ENCODE results near the gene PRXL2C.

DNA sequence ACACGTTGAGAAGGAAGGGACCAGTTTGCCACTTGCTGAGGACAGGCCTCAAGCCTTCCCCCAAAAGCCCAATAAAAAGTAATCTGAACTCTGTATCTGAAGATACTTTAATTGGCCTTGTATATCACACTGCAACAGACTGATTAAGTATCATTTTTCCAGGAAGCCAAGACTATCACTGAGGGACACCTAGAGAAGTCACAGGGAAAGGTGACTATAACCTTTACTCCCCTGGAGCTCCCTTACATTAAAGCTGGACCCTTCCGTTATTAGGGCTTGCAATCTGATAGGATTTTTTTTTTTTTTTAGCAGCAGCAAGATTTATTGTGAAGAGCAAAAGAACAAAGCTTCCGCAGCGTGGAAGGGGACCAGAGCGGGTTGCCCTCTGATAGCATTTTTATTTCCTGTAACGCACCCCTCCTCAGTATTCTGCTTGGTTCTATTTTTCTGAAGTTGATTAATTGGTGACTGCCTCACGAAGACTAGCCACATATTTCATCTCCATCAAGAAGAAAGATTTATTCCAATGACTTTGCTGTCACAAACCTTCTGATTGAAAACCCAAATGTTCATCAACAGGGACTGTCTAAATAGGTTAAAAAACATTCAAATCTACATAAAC, 38.2 kb downstream of the PRXL2C start:
- no peak for TF ChIP-seq ESRRA (IDR thresholded peaks at IDR 0.05; ENCODE audit: borderline replicate concordance, low read depth)
- no peak for TF ChIP-seq ZSCAN29 (IDR thresholded peaks at IDR 0.05)
- TF ChIP-seq ZSCAN32 (CRISPR knock-in tag; IDR thresholded peaks at IDR 0.05): no peak
- TF ChIP-seq GABPB1 (CRISPR knock-in tag; IDR thresholded peaks at IDR 0.05): no peak
- TF ChIP-seq, protein P1, sequence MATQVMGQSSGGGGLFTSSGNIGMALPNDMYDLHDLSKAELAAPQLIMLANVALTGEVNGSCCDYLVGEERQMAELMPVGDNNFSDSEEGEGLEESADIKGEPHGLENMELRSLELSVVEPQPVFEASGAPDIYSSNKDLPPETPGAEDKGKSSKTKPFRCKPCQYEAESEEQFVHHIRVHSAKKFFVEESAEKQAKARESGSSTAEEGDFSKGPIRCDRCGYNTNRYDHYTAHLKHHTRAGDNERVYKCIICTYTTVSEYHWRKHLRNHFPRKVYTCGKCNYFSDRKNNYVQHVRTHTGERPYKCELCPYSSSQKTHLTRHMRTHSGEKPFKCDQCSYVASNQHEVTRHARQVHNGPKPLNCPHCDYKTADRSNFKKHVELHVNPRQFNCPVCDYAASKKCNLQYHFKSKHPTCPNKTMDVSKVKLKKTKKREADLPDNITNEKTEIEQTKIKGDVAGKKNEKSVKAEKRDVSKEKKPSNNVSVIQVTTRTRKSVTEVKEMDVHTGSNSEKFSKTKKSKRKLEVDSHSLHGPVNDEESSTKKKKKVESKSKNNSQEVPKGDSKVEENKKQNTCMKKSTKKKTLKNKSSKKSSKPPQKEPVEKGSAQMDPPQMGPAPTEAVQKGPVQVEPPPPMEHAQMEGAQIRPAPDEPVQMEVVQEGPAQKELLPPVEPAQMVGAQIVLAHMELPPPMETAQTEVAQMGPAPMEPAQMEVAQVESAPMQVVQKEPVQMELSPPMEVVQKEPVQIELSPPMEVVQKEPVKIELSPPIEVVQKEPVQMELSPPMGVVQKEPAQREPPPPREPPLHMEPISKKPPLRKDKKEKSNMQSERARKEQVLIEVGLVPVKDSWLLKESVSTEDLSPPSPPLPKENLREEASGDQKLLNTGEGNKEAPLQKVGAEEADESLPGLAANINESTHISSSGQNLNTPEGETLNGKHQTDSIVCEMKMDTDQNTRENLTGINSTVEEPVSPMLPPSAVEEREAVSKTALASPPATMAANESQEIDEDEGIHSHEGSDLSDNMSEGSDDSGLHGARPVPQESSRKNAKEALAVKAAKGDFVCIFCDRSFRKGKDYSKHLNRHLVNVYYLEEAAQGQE (IDR thresholded peaks at IDR 0.05; ENCODE audit: borderline replicate concordance): no peak
- TF ChIP-seq, protein P1 (CRISPR knock-in tag; IDR thresholded peaks at IDR 0.05; ENCODE audit: low read depth): no peak
- TF ChIP-seq, protein P2, sequence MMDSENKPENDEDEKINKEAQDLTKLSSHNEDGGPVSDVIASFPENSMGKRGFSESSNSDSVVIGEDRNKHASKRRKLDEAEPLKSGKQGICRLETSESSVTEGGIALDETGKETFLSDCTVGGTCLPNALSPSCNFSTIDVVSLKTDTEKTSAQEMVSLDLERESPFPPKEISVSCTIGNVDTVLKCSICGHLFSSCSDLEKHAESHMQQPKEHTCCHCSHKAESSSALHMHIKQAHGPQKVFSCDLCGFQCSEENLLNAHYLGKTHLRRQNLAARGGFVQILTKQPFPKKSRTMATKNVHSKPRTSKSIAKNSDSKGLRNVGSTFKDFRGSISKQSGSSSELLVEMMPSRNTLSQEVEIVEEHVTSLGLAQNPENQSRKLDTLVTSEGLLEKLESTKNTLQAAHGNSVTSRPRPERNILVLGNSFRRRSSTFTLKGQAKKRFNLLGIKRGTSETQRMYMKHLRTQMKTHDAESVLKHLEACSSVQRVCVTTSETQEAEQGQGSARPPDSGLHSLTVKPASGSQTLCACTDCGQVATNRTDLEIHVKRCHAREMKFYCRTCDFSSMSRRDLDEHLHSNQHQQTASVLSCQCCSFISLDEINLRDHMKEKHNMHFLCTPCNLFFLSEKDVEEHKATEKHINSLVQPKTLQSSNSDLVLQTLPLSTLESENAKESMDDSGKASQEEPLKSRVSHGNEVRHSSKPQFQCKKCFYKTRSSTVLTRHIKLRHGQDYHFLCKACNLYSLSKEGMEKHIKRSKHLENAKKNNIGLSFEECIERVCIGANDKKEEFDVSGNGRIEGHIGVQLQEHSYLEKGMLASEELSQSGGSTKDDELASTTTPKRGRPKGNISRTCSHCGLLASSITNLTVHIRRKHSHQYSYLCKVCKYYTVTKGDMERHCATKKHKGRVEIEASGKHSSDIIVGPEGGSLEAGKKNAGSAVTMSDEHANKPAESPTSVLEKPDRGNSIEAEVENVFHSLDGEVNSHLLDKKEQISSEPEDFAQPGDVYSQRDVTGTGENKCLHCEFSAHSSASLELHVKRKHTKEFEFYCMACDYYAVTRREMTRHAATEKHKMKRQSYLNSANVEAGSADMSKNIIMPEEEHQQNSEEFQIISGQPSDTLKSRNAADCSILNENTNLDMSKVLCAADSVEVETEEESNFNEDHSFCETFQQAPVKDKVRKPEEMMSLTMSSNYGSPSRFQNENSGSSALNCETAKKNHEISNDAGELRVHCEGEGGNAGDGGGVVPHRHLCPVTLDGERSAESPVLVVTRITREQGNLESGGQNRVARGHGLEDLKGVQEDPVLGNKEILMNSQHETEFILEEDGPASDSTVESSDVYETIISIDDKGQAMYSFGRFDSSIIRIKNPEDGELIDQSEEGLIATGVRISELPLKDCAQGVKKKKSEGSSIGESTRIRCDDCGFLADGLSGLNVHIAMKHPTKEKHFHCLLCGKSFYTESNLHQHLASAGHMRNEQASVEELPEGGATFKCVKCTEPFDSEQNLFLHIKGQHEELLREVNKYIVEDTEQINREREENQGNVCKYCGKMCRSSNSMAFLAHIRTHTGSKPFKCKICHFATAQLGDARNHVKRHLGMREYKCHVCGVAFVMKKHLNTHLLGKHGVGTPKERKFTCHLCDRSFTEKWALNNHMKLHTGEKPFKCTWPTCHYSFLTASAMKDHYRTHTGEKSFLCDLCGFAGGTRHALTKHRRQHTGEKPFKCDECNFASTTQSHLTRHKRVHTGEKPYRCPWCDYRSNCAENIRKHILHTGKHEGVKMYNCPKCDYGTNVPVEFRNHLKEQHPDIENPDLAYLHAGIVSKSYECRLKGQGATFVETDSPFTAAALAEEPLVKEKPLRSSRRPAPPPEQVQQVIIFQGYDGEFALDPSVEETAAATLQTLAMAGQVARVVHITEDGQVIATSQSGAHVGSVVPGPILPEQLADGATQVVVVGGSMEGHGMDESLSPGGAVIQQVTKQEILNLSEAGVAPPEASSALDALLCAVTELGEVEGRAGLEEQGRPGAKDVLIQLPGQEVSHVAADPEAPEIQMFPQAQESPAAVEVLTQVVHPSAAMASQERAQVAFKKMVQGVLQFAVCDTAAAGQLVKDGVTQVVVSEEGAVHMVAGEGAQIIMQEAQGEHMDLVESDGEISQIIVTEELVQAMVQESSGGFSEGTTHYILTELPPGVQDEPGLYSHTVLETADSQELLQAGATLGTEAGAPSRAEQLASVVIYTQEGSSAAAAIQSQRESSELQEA (IDR thresholded peaks at IDR 0.05; ENCODE audit: low read depth): no peak
- TF ChIP-seq, protein P3, sequence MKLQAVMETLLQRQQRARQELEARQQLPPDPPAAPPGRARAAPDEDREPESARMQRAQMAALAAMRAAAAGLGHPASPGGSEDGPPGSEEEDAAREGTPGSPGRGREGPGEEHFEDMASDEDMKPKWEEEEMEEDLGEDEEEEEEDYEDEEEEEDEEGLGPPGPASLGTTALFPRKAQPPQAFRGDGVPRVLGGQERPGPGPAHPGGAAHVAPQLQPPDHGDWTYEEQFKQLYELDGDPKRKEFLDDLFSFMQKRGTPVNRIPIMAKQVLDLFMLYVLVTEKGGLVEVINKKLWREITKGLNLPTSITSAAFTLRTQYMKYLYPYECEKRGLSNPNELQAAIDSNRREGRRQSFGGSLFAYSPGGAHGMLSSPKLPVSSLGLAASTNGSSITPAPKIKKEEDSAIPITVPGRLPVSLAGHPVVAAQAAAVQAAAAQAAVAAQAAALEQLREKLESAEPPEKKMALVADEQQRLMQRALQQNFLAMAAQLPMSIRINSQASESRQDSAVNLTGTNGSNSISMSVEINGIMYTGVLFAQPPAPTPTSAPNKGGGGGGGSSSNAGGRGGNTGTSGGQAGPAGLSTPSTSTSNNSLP (IDR thresholded peaks at IDR 0.05; ENCODE audit: borderline replicate concordance, low read depth, low read length): no peak
- no peak for TF ChIP-seq MAFF (IDR thresholded peaks at IDR 0.05; ENCODE audit: low read length)
- no peak for TF ChIP-seq BMI1 (IDR thresholded peaks at IDR 0.05; ENCODE audit: low read length)
- no peak for TF ChIP-seq POLR3G (IDR thresholded peaks at IDR 0.05; ENCODE audit: extremely low read depth, insufficient read length, insufficient replicate concordance)
- TF ChIP-seq EZH2 (IDR thresholded peaks at IDR 0.05; ENCODE audit: borderline replicate concordance, low read depth, low read length): no peak
- no peak for TF ChIP-seq ZNF324 (CRISPR knock-in tag; IDR thresholded peaks at IDR 0.05)
- no peak for TF ChIP-seq GABPA (tag; conservative IDR thresholded peaks at IDR 0.05; ENCODE audit: low read depth)
- TF ChIP-seq POU5F1 (IDR thresholded peaks at IDR 0.05; ENCODE audit: borderline replicate concordance, low read depth, low read length, partially characterized antibody): no peak
